SK-N-SH treated with all-trans-retinoic acid at 6 μM for 48 hours (cell line): ENCODE measurements around the gene GATA5.

Source experiments
- ATAC-seq: fragments of 200-7000 bp; cut with Tn5 transposase; 3 replicates; pipeline ENCODE4 v1.9.1; 2020; ENCODE audit warnings: mild to moderate bottlenecking, moderate library complexity
- BACH2 ChIP-seq: fragments of 250-450 bp; sonication (Bioruptor Pico); IDR thresholded peaks from 2 replicates; pipeline ENCODE4 v1.9.0; 2021; ENCODE audit warnings: mild to moderate bottlenecking, borderline replicate concordance
- ESRRG ChIP-seq: fragments of 250-450 bp; sonication (Bioruptor Pico); IDR thresholded peaks from 2 replicates; pipeline ENCODE4 v1.6.1; 2021; ENCODE audit warnings: mild to moderate bottlenecking
- GLIS3 ChIP-seq: fragments of 250-450 bp; sonication (Bioruptor Pico); IDR thresholded peaks from 2 replicates; pipeline ENCODE4 v1.5.0; 2020; ENCODE audit warnings: mild to moderate bottlenecking, moderate library complexity
- ISL1 ChIP-seq: fragments of 250-450 bp; sonication (Bioruptor Pico); IDR thresholded peaks from 2 replicates; pipeline ENCODE4 v2.1.2; 2022; ENCODE audit warnings: mild to moderate bottlenecking, moderate library complexity
- OSR1 ChIP-seq: fragments of 250-450 bp; sonication (Bioruptor Pico); IDR thresholded peaks from 2 replicates; pipeline ENCODE4 v1.8.0; 2022; ENCODE audit warnings: moderate library complexity, mild to moderate bottlenecking, inconsistent platforms
- PPARA ChIP-seq: fragments of 250-450 bp; sonication (Bioruptor Pico); IDR thresholded peaks from 2 replicates; pipeline ENCODE4 v1.5.0; 2020; ENCODE audit warnings: mild to moderate bottlenecking, borderline replicate concordance
- RARB ChIP-seq: fragments of 250-450 bp; sonication (Bioruptor Pico); IDR thresholded peaks from 2 replicates; pipeline ENCODE4 v1.8.0; 2021; ENCODE audit warnings: mild to moderate bottlenecking, moderate library complexity
- SNAI2 ChIP-seq: fragments of 250-450 bp; sonication (Bioruptor Pico); IDR thresholded peaks from 2 replicates; pipeline ENCODE4 v1.5.0; 2020; ENCODE audit warnings: mild to moderate bottlenecking, moderate library complexity
- TCF4 ChIP-seq: fragments of 250-450 bp; sonication (Bioruptor Pico); IDR thresholded peaks from 2 replicates; pipeline ENCODE4 v1.8.0; 2021; ENCODE audit warnings: mild to moderate bottlenecking, moderate library complexity, borderline replicate concordance
- TOX ChIP-seq: fragments of 250-450 bp; sonication (Bioruptor Pico); IDR thresholded peaks from 2 replicates; pipeline ENCODE4 v1.8.0; 2021; ENCODE audit warnings: mild to moderate bottlenecking, moderate library complexity, borderline replicate concordance
- ZC3H10 ChIP-seq: fragments of 250-450 bp; sonication (Bioruptor Pico); IDR thresholded peaks from 2 replicates; pipeline ENCODE4 v1.5.1; 2021; ENCODE audit warnings: mild to moderate bottlenecking, moderate library complexity
- ZFP3 ChIP-seq: fragments of 250-450 bp; sonication (Bioruptor Pico); IDR thresholded peaks from 2 replicates; pipeline ENCODE4 v1.5.0; 2020; ENCODE audit warnings: mild to moderate bottlenecking, moderate library complexity
- ZFP30 ChIP-seq: fragments of 450-650 bp; formaldehyde crosslinking; IDR thresholded peaks from 2 replicates; pipeline ENCODE4 v1.5.0; 2022; ENCODE audit warnings: mild to moderate bottlenecking, moderate library complexity
- ZNF565 ChIP-seq: fragments of 450-650 bp; formaldehyde crosslinking; conservative IDR thresholded peaks from 2 replicates; pipeline ENCODE4 v1.5.0; 2020; ENCODE audit warnings: low read depth, mild to moderate bottlenecking, moderate library complexity
- ZNF8 ChIP-seq: fragments of 450-650 bp; formaldehyde crosslinking; IDR thresholded peaks from 2 replicates; pipeline ENCODE4 v1.5.0; 2020; ENCODE audit warnings: mild to moderate bottlenecking, moderate library complexity
- TF ChIP-seq, protein P1 (sequence below): fragments of 250-450 bp; sonication (Bioruptor Pico); IDR thresholded peaks from 2 replicates; pipeline ENCODE4 v1.5.1; 2021; ENCODE audit warnings: mild to moderate bottlenecking, moderate library complexity
- TF ChIP-seq, protein P2 (sequence below): fragments of 250-450 bp; sonication (Bioruptor Pico); IDR thresholded peaks from 2 replicates; pipeline ENCODE4 v1.5.1; 2020; ENCODE audit warnings: low read depth, mild to moderate bottlenecking, moderate library complexity
- TF ChIP-seq, protein P3 (sequence below): fragments of 250-450 bp; sonication (Bioruptor Pico); IDR thresholded peaks from 2 replicates; pipeline ENCODE4 v1.8.0; 2021; ENCODE audit warnings: low read depth, mild to moderate bottlenecking, moderate library complexity, borderline replicate concordance

The GATA5 gene

DNA sequence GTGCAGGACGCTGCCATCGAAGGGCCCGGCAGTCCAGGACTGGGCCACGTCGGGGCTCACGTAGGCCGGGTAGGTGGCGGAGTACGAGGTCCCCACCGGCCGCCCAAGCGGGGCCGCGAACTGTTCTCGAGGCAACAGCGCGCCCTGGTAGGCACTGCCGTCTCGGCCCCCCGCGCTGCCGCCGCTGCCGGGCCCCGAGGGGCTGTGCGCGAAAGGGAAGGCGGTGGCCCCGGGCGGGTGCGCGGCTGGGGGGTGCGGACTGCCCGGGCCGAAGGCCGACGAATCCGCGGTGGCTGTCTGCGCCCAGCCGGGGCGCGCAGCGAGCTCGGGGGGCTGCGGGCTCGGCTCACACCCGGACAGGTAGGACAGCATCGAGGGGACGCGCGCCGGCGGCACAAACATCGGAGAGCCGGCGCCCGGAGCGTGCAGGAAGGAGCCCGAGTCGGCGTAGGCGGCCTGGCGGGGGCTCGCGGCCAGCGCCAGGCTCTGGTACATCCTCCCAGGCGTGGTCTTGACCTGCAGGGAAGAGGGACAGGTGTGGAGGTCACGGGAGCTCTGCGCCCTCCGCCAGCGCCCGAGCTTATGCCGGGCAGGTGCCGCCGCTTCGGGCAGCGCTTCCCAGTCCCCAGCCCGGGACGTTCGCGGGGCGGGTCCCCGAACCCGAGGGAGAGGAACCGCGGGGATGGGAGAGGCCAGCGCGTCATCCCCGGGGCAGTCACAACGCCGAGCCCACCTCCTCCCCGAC, 596 bp downstream of the GATA5 start (continued):
- TF ChIP-seq, protein P1, sequence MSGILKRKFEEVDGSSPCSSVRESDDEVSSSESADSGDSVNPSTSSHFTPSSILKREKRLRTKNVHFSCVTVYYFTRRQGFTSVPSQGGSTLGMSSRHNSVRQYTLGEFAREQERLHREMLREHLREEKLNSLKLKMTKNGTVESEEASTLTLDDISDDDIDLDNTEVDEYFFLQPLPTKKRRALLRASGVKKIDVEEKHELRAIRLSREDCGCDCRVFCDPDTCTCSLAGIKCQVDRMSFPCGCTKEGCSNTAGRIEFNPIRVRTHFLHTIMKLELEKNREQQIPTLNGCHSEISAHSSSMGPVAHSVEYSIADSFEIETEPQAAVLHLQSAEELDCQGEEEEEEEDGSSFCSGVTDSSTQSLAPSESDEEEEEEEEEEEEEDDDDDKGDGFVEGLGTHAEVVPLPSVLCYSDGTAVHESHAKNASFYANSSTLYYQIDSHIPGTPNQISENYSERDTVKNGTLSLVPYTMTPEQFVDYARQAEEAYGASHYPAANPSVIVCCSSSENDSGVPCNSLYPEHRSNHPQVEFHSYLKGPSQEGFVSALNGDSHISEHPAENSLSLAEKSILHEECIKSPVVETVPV (CRISPR knock-in tag), result no peak
- TF ChIP-seq ZFP30 (CRISPR knock-in tag) (no peak), PPARA (CRISPR knock-in tag) (no peak), ZNF565 (CRISPR knock-in tag) (no peak), OSR1 (CRISPR knock-in tag) (no peak), RARB (CRISPR knock-in tag) (no peak), ZNF8 (no peak), TCF4 (no peak), TOX (no peak)
- TF ChIP-seq, protein P2, sequence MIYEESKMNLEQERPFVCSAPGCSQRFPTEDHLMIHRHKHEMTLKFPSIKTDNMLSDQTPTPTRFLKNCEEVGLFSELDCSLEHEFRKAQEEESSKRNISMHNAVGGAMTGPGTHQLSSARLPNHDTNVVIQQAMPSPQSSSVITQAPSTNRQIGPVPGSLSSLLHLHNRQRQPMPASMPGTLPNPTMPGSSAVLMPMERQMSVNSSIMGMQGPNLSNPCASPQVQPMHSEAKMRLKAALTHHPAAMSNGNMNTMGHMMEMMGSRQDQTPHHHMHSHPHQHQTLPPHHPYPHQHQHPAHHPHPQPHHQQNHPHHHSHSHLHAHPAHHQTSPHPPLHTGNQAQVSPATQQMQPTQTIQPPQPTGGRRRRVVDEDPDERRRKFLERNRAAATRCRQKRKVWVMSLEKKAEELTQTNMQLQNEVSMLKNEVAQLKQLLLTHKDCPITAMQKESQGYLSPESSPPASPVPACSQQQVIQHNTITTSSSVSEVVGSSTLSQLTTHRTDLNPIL (CRISPR knock-in tag), result no peak

DNA sequence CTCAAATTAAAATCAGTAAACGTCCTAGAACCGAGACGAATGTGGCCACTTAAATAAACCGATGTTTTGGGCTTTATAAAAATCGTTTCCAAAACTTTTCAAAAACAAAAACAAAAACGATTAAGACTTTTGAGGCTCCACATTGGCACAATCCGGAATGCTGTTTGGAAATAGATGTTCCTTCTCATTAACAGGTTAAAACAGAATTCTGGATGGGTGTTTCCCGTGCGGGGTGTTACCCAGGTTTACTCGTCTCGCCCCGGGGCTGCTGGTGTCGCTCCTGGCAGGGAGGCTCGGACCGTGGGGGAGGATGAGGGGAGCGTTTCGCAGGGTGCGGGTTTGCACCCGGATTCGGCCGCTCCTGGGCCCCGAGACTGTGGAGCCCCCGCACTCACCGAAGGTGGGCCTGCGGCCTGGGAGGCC, 1.2 kb downstream of the GATA5 start:
- TF ChIP-seq BACH2 (CRISPR knock-in tag), result no peak
- TF ChIP-seq, protein P1 (CRISPR knock-in tag), result no peak
- no peak for TF ChIP-seq OSR1 (CRISPR knock-in tag)
- no peak for TF ChIP-seq RARB (CRISPR knock-in tag)
- no peak for TF ChIP-seq TOX
- no peak for TF ChIP-seq GLIS3 (CRISPR knock-in tag)
- TF ChIP-seq ISL1 (CRISPR knock-in tag), result no peak
- no peak for TF ChIP-seq ZFP30 (CRISPR knock-in tag)
- TF ChIP-seq ZNF8, result no peak
- TF ChIP-seq SNAI2, result no peak
- TF ChIP-seq, protein P2 (CRISPR knock-in tag), result no peak

DNA sequence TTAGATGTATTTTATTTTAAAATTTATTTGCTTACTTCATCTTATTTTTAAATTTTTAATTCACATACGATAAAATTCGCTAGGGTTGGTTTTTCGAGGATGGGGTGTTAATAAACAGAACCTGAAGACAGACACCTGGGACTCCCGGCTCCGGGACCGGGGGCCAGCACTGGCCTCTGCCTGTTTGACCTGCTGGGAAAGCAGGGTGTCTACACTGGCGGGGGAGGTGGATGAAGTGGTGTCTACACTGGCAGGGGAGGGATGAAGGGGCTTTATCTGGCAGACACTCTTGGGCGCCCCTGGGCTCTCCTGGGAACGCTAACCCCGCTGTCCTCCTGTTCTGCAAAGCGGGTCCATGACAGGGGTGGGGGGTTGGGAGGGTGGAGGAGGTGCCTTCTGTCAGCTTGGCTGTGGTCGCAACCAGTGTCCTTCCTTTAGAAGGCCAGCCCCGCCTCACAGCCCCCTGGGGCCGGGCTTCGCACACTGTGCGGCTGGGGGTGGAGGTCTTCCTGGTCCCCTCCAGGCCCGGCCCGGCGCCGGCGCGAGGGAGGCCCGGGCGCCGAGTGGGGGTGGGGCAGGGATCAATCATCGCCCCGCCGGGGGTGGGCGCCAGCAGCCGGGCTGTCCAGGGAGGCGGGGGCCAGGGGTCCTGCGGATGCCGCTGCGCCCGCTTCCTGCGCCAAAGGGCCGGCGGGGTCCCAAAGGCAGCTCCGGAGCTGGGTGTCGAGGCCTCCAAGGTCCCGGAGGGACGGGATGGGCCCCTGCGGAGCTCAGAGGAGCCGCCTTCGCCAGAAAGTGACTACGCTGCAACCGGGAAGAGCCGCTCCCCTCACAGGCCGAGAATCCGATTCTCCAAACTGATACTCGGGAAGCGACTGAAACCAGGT, 1.8 kb downstream of the GATA5 start:
- no peak for TF ChIP-seq TOX
- no peak for TF ChIP-seq OSR1 (CRISPR knock-in tag)
- TF ChIP-seq ZNF8, result no peak
- no peak for TF ChIP-seq ZFP3 (CRISPR knock-in tag)
- TF ChIP-seq, protein P1 (CRISPR knock-in tag), result no peak
- TF ChIP-seq ZC3H10 (CRISPR knock-in tag), result no peak
- no peak for TF ChIP-seq RARB (CRISPR knock-in tag)
- TF ChIP-seq, protein P3, sequence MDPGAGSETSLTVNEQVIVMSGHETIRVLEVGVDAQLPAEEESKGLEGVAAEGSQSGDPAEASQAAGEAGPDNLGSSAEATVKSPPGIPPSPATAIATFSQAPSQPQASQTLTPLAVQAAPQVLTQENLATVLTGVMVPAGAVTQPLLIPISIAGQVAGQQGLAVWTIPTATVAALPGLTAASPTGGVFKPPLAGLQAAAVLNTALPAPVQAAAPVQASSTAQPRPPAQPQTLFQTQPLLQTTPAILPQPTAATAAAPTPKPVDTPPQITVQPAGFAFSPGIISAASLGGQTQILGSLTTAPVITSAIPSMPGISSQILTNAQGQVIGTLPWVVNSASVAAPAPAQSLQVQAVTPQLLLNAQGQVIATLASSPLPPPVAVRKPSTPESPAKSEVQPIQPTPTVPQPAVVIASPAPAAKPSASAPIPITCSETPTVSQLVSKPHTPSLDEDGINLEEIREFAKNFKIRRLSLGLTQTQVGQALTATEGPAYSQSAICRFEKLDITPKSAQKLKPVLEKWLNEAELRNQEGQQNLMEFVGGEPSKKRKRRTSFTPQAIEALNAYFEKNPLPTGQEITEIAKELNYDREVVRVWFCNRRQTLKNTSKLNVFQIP (CRISPR knock-in tag), result no peak
- no peak for TF ChIP-seq ESRRG (CRISPR knock-in tag)
- TF ChIP-seq, all 23 proteins: peak for 0
- no peak for ATAC-seq

More for the DNA sequence above, 1.2 kb downstream of the GATA5 start:
- no peak for ATAC-seq
